Peyer's patch (tissue), 4 donors: ENCODE data around the gene DCLK1. TPM values are rescaled to one million over a fixed set of nuclear protein-coding genes. Genes with fewer than 3 reads are reported as not detected.
"Not testable (repeated sequence)": the region's sequence is repeated elsewhere in the genome, so short reads cannot be mapped to it uniquely, and the experiment has no call there.

Experiments
- DNase-seq, 3 donors: peaks; one replicate each; pipeline ENCODE4 v3.0.0-alpha.2; 2017 to 2019
- H3K27ac ChIP-seq, 4 donors: fragments of 200-600 bp; sonication (generic); one replicate each; pipeline ENCODE4 v1.5.1; 2016 to 2019
- H3K27me3 ChIP-seq, 2 donors: fragments of 200-600 bp; sonication (generic); one replicate each; pipeline ENCODE4 v1.5.1; 2019
- H3K36me3 ChIP-seq, 3 donors: fragments of 200-600 bp; sonication (generic); one replicate each; pipeline ENCODE4 v1.5.1; 2016 to 2019
- H3K4me1 ChIP-seq, 4 donors: fragments of 200-600 bp; sonication (generic); one replicate each; pipeline ENCODE4 v1.5.1; 2016 to 2019
- H3K4me3 ChIP-seq, 4 donors: fragments of 200-600 bp; sonication (generic); 1 replicate in 3 of 4; 2 replicates in 1 of 4; pipeline ENCODE4 v1.5.1; 2016 to 2019; ENCODE audit warnings: mild to moderate bottlenecking in 1 of 4
- H3K9me3 ChIP-seq, 4 donors: fragments of 200-600 bp; sonication (generic); one replicate each; pipeline ENCODE4 v1.5.1; 2016 to 2019; ENCODE audit warnings: mild to moderate bottlenecking in 1 of 4
- POLR2A ChIP-seq, 2 donors: fragments of 450-650 bp; IDR thresholded peaks; one replicate each; pipeline ENCODE4 v1.5.1; 2017; ENCODE audit warnings: antibody characterized with exemption in 2 of 2, mild to moderate bottlenecking in 2 of 2, moderate library complexity in 2 of 2
- total RNA-seq, 4 donors: library from RNA; depleted of rRNA; stranded (reverse); fragments of >200 nt; gene quantifications; one replicate each; pipeline ENCODE4 v1.1.0, GENCODE V29; 2016
- TF ChIP-seq, protein P1 (sequence below), 6 experiments: fragments of 450-650 bp in 4 of 6; fragments of 200-600 bp in 2 of 6; sonication (generic) in 1 of 6; IDR thresholded peaks; one replicate each; pipeline ENCODE4 v1.5.1; 2017 to 2019; ENCODE audit warnings: antibody characterized with exemption in 6 of 6, mild to moderate bottlenecking in 3 of 6, moderate library complexity in 1 of 6

DCLK1 gene
- total RNA-seq, 4 donors from 2014 or later = 3.7 to 23.1 (median 9.1) TPM

DNA sequence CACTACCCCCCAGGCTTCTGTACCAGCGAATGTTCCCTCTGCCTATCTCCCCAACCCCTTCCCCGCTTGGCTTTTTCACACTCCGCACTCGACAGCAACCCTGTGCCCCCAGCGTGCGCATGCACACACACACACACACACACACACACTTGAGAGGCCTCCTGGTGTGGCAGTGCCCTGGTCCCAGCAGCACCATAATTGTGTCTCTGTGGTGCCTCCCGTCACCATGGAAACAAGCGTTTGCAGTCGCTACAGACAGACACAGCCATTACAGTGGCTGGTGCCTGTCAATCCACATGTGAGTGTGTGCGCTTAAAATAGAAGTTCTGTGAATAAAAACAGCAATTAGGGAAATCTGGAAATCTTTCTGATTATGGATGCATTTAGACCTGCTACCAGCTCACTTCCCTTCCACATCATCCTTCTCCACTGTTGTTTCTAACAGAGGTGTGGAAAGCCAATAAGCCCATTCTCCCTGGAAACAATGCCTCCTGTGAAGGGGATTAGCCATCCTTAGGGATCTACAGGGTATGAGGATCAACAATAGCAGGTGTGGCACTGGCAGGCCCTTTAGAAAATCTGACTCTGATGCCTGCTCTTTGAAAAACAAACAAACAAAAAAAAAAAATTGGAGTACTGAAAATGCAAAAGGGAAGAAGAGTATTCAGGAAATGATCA, 146.3 kb downstream of the DCLK1 start:
- DNase-seq = no peak
- Histone ChIP-seq H3K4me1 (no peaks in the 10 kb centered on the region), H3K36me3 (no peaks in the 10 kb centered on the region), H3K4me3 (no peak overlapping the region), H3K27me3 (no peaks in the 10 kb centered on the region), H3K27ac (no peak overlapping the region), H3K9me3 (no peaks in the 10 kb centered on the region)
- no peak for TF ChIP-seq POLR2A (IDR thresholded peaks at IDR 0.05)

DNA sequence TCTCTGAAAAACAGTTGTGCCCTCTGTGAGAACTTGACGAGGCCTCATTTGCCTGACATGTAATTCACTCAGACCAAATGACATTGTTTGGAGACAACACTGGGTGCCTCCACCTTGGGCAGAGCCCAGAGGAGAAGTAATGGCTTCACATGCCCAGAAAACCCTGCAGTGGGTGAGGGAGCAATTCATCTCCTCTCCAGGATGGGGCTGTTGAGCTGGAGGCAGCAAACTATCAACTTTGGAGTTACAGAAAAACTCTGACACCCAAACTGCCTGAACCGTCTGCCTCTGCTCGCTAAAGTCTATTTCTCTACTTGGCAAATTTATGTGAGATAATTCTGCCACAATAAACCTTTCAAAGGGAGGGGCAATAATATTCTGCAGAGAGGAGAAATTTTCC, 146.9 kb downstream of the DCLK1 start:
- no peaks in the 10 kb centered on the region for H3K27me3 ChIP-seq
- TF ChIP-seq POLR2A (IDR thresholded peaks at IDR 0.05) = no peak
- TF ChIP-seq, protein P1, sequence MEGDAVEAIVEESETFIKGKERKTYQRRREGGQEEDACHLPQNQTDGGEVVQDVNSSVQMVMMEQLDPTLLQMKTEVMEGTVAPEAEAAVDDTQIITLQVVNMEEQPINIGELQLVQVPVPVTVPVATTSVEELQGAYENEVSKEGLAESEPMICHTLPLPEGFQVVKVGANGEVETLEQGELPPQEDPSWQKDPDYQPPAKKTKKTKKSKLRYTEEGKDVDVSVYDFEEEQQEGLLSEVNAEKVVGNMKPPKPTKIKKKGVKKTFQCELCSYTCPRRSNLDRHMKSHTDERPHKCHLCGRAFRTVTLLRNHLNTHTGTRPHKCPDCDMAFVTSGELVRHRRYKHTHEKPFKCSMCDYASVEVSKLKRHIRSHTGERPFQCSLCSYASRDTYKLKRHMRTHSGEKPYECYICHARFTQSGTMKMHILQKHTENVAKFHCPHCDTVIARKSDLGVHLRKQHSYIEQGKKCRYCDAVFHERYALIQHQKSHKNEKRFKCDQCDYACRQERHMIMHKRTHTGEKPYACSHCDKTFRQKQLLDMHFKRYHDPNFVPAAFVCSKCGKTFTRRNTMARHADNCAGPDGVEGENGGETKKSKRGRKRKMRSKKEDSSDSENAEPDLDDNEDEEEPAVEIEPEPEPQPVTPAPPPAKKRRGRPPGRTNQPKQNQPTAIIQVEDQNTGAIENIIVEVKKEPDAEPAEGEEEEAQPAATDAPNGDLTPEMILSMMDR (IDR thresholded peaks at IDR 0.05) = no peak
- no peaks in the 10 kb centered on the region for H3K4me1 ChIP-seq
- H3K36me3 ChIP-seq = no peaks in the 10 kb centered on the region
- no peaks in the 10 kb centered on the region for H3K9me3 ChIP-seq
- no peak overlapping the region for H3K27ac ChIP-seq
- H3K4me3 ChIP-seq = no peak overlapping the region
- DNase-seq = no peak

DNA sequence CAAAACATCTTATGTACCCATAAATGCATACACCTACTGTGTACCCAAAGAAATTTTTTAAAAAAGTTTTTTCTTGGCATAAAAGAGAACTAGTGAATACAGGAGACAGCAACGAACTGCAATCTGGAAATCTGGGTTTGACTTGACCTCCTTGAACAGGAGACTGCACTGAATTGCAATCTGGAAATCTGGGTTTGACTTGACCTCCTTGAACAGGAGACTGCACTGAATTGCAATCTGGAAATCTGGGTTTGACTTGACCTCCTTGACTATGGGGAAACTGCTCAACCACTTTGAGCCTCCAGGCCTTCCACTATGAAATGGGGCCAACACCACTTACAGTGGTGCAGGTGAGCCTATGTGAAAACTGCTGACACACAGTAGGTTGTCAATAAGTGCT, 147.5 kb downstream of the DCLK1 start:
- not testable (repeated sequence) for H3K27me3 ChIP-seq, DNase-seq, H3K27ac ChIP-seq, H3K4me3 ChIP-seq, H3K9me3 ChIP-seq, H3K36me3 ChIP-seq, H3K4me1 ChIP-seq

DNA sequence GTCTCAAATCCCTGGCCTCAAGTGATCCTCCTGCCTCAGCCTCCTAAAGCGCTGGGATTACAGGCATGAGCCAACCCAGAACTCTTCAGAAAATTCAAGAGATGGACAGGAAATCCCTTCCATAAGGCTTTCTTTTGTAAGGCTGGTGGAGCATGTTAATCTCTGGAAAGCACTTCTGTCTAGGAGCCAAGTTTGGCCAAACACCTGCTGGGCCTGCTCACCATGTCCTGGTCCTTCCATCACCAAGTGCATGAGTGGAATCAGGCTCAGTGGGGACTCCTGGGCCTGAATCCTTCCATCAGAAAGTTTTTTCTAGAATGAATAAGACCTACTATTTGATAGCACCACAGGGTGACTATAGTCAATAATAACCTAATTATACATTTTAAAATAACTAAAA, 148.0 kb downstream of the DCLK1 start:
- H3K36me3 ChIP-seq = no peaks in the 10 kb centered on the region
- no peaks in the 10 kb centered on the region for H3K9me3 ChIP-seq
- no peaks in the 10 kb centered on the region for H3K4me1 ChIP-seq
- TF ChIP-seq, protein P1 (IDR thresholded peaks at IDR 0.05) = no peak
- DNase-seq = no peak
- no peak overlapping the region for H3K4me3 ChIP-seq
- H3K27me3 ChIP-seq = no peaks in the 10 kb centered on the region
- no peak overlapping the region for H3K27ac ChIP-seq

DNA sequence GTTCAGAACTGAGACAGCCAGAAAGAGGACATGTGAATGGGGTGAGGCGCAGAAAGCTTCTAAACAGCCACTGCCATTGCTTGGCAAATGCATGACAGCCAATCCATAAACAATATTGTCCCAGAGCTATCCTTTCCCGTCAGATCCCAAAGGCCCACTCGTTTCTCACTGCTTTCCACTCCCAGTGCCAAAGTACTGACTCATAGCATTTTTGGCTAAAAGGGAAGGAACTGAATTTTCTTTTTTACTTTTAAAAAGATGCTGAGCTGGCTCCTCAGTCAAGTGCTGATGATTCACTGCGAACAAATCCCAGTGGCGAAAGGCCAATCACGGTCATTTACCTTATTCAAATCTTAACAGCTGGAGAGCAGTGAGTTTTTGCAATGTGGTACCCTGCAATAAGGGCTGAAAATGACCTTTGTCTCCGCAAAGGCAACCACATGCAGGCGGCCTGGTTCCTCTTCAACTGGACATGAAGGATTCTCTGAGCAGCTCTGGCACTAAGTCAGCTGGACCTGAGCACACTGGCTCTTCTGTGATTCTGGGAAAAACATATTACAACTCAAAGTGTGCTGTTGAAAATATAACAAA, 151.7 kb downstream of the DCLK1 start:
- peak in 2 of 3 donors; percentile 33 to 73 for DNase-seq
- H3K36me3 ChIP-seq = no peaks in the 10 kb centered on the region
- TF ChIP-seq, protein P1 (IDR thresholded peaks at IDR 0.05) = no peak
- no peak for TF ChIP-seq POLR2A (IDR thresholded peaks at IDR 0.05)
- H3K27ac ChIP-seq = peak overlapping the region; percentile 16 to 59 (median 46)
- H3K4me1 ChIP-seq = no peaks in the 10 kb centered on the region
- no peaks in the 10 kb centered on the region for H3K9me3 ChIP-seq
- no peak overlapping the region for H3K4me3 ChIP-seq
- no peaks in the 10 kb centered on the region for H3K27me3 ChIP-seq

DNA sequence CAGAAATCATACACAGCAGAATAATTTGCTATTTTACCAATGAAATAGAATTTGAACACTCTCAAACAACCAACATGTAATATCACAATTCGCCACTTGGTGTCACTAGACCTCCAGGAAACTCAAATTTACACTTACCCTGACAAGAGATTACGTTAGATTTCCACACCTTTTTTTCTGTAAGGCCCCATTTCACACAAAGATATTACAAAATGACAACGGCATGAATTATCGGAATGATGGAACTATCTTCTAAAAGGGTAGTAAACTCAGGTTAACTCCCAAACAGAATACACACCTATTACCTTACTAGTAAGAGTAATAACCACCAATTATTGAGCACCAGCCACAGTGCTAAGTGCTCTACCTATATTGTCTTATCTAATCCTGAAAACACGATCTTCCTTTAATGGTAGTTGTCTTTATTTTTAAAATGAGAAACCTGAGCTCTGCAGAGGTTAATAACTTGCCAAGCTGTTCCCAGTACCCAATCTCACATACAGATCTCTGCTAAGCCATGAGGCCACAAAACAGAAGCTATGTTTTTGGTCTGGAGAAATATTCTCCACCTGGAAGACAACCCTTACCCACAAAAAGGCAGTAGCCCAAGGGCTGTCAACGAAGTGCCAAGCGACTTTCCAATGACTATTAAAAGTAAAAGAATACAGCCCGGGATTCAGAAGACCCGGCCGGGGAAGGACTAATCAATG, 152.4 kb downstream of the DCLK1 start:
- Histone ChIP-seq H3K36me3 (no peaks in the 10 kb centered on the region), H3K27me3 (no peaks in the 10 kb centered on the region), H3K9me3 (no peaks in the 10 kb centered on the region), H3K4me3 (no peak overlapping the region), H3K4me1 (no peaks in the 10 kb centered on the region), H3K27ac (peak overlapping the region; percentile 16 to 59 (median 46))
- no peak for TF ChIP-seq POLR2A (IDR thresholded peaks at IDR 0.05)
- TF ChIP-seq, protein P1 (IDR thresholded peaks at IDR 0.05) = peak; percentile 13 to 78 (median 68)
- no peak for DNase-seq
